H1 (cell line): ENCODE measurements around the gene SCARB1. TPM values are rescaled to one million over a fixed set of nuclear protein-coding genes. Genes with fewer than 3 reads are reported as not detected.

Experiments used
- ATF3 ChIP-seq: IDR thresholded peaks from 2 replicates; pipeline ENCODE4 v1.6.1; 2011; ENCODE audit warnings: low read depth, mild to moderate bottlenecking, low read length; ENCODE audit not compliant: insufficient read depth
- RXRA ChIP-seq: IDR thresholded peaks from 2 replicates; pipeline ENCODE4 v1.6.1; 2011; ENCODE audit warnings: low read depth, mild to moderate bottlenecking, low read length, moderate library complexity; ENCODE audit not compliant: insufficient read depth
- polyA plus RNA-seq, 7 experiments: library from polyadenylated mRNA; depleted of rRNA in 3 of 7; stranded (reverse) in 5 of 7; unstranded in 2 of 7; fragments of >200 nt in 5 of 7; fragments of 200-250 nt in 2 of 7; gene quantifications; 1 replicate in 5 of 7; 2 replicates in 1 of 7; 4 replicates in 1 of 7; pipeline versions ENCODE4 v1.2.1 to v1.2.3, GENCODE V29; 2011 to 2013; ENCODE audit warnings: missing spikeins in 2 of 7, mixed read lengths in 2 of 7
- total RNA-seq: library from RNA; stranded (reverse); fragmentation: NEBNext Ultra II Directional; extraction: Animal tissue kit (Norgen Biotek cat#: 25700); gene quantifications from 2 replicates; pipeline ENCODE4 v1.2.1, GENCODE V29; 2021

Gene SCARB1
- total and polyA plus RNA-seq, 2 of the 8 experiments (the other 6 are each of a cell fraction or from before 2014, with no cell fraction given), result 45.3 to 57.1 TPM

GRCh38 chr12:124796303-124796960, 67.2 kb downstream of the SCARB1 start (continued):
- TF ChIP-seq ATF3 (no peak), RXRA (no peak)
- TF ChIP-seq, all 59 proteins: peak for 0
